ACHN (cell line): ENCODE measurements around the gene CORO7.
"Not testable (repeated sequence)": the region's sequence is repeated elsewhere in the genome, so short reads cannot be mapped to it uniquely, and the experiment has no call there.

Experiments
- DNase-seq: peaks from one replicate; pipeline ENCODE4 v3.0.0-alpha.2; 2015
- in situ Hi-C: cut with HindIII; loops from 2 replicates; pipeline ENCODE4 v1.10.0; 2017; ENCODE audit warnings: low sequenced_read_pairs, low pct_ligation_motif_present, low pct_unique_long_range_greater_than_20kb

CORO7 gene

DNA sequence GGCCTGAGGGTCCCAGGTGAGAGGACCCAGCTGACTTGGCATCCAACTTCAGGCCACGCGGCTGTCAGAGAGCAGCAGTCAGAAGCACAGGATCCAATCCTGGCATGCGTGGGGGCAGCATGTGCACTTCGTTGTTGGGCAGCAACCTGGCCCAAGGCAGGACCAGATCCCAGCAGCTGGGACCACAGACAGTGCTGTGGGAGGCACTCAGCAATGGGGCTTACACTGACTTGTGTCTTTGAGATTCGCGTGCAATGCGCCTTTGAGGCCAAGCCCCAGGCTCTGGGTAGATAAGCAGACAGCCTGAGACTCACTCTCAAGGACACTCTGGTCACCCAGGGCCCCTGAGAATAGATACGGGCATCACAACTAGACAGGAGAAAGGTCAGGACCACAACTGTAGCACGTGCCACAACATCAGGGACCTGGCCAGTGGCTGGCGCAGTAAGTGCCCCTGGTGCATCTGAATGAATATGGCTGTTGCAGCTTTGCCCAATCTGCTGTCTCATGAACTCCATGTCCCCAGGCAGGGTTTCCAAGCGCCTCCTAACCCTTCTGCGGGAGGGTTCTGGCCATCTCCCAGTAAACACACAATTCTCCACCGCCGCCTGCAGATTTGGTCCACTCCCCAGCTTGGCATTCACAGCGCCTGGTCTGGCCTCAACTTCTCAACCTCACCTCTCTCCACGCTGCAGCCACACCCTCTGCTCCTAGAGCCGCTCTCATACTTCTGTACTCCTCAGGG is 68.5 kb downstream of the CORO7 start:
- DNase-seq: no peak
- in situ Hi-C loops: no loop called here

GRCh38 chr16:4347010-4347409 is 69.4 kb downstream of the CORO7 start:
- in situ Hi-C loops: no loop called here

GRCh38 chr16:4345836-4346781 is 70.3 kb downstream of the CORO7 start:
- in situ Hi-C loops: no loop called here

More at GRCh38 chr16:4347010-4347409, 69.4 kb downstream of the CORO7 start:
- no peak for DNase-seq

GRCh38 chr16:4344983-4345835 is 71.2 kb downstream of the CORO7 start:
- DNase-seq: no peak
- in situ Hi-C loops: no loop called here

More at GRCh38 chr16:4345836-4346781, 70.3 kb downstream of the CORO7 start:
- no peak for DNase-seq

DNA sequence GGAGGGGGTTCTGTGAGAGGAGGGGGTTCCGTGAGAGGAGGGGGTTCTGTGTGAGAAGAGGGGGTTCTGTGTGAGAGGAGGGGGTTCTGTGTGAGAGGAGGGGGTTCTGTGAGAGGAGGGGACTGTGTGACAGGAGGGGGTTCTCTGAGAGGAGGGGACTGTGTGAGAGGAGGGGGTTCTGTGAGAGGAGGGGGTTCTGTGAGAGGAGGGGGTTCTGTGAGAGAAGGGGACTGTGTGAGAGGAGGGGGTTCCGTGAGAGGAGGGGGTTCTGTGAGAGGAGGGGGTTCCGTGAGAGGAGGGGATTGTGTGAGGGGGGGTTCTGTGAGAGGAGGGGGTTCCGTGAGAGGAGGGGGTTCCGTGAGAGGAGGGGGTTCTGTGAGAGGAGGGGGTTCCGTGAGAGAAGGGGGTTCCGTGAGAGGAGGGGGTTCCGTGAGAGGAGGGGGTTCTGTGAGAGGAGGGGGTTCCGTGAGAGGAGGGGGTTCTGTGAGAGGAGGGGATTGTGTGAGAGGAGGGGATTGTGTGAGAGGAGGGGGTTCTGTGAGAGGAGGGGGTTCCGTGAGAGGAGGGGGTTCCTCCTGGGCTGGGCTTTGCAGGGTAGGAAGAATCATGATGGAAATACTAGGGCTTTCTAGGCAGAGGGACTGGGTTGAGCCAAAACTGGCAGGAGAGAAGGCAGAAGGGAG is 72.0 kb downstream of the CORO7 start:
- in situ Hi-C loops, DNase-seq: not testable (repeated sequence)

DNA sequence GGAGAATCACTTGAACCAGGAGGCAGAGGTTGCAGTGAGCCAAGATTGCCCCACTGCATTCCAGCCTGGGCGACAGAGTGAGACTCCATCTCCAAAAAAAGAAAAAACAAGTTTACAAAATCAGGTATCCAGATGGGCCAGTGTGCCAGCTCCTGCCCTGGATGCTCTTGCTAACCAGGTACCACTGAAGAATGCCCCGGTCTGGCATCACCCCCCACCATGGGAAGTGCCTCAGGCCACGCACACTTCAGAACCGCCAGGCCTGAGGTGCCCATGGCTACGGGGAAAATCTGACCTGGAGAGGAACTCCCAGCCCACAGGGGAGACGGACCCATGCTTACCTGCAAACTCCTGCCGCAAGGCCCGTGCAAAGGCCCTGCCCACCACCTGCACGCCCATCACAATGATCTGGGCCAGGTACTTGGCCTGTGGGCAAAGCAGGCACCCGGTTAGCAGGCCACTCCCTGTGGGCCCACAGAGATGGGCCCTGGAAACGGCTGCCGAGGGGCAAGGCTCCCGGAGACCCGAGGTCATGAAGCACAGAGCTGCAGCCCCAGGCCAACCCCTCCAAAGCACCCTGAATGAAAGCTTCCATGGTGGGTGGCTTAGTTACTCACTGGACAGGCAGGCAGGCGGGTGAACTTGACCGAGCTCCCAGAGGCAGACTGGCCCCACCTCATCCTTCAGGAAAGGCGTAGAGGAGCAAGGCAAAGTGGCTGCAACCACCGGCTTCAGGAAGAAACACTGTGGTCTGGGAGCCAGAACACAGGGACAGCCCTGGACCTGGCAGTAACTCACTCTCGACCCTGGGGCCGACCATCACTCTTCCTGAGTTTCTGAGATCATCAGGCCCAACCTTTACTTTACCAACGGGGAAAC is 73.3 kb downstream of the CORO7 start:
- DNase-seq: no peak
- in situ Hi-C loops: no loop called here

GRCh38 chr16:4341250-4341649 is 75.1 kb downstream of the CORO7 start:
- no peak for DNase-seq
- in situ Hi-C loops: no loop called here

DNA sequence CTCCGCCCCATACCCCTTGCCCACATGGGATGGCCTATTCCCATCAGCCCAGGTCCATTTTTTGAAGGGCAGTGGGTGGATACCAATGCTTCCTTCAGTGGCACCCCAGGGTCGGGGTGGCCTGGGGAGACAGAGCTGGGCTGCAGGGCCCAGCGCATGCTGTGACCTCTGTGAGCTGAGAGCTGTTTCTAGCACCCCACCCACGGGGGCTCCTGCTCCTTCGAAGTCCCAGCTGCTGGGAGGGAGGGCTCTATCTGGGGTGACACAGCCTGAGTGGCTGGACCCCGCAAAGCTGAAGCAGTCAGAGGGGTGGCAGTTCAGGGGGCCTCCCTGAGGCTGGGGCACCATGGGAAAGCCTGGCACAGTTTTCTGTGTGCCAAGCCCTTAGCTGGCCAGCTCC is 76.0 kb downstream of the CORO7 start:
- no peak for DNase-seq
- in situ Hi-C loops: no loop called here

GRCh38 chr16:4339909-4340308 is 76.5 kb downstream of the CORO7 start:
- no peak for DNase-seq
- in situ Hi-C loops: no loop called here

- in situ Hi-C loops: no loop called here
- DNase-seq: no peak
Measured at GRCh38 chr16:4339455-4339854, 76.9 kb downstream of the CORO7 start.

DNA sequence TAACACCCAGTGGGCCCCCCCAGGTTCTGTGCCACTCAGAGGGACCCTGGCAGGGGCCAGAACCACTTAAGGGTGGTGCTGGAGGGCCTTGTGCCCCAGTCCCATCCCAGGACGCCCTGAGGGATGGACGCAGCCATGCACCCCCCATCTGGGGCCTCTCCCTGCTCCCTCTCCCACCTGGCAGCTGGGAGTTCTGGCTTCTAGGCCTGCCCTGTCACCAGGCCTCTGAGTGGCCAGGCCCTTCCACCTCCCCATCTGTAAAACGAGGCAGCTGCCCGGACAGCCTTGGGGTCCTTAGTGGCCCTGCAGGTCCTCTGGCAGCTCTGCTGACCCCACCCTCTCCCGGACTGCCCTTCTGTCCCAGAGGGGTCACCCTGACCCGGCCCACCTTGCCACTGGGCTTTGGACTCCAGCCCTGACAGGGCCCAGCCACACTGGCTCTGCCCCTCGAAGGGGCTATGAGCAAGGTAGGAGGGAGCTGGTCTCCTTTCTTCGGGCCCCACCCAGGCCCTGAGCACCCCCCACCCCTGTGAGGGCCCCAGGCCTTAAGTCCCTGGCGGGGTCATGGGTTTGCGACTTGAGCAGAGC is 77.6 kb downstream of the CORO7 start:
- in situ Hi-C loops: no loop called here
- no peak for DNase-seq

DNA sequence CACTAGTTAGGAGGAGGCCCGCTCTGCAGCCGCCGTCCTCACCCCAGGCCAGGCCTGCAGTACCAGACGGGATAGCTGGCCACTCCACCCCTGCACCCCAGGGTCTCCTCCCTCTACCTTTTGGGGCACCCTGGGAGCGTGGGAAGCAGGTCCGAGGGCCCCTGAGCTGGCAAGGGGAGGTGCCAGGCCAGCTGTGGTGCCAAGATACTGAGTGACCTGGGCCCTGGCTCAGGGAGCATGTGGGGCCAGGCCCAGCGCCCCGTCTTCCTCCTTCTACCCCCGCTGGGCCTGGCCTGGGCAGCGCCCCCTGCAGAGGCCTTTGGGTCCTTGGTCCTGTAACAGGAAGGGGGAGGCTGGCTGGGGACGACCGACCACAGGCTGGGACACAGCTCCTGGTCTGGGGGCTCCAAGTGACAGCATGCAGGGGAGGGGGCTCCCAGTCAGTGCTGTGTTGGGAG is 78.2 kb downstream of the CORO7 start:
- in situ Hi-C loops: no loop called here
- no peak for DNase-seq

DNA sequence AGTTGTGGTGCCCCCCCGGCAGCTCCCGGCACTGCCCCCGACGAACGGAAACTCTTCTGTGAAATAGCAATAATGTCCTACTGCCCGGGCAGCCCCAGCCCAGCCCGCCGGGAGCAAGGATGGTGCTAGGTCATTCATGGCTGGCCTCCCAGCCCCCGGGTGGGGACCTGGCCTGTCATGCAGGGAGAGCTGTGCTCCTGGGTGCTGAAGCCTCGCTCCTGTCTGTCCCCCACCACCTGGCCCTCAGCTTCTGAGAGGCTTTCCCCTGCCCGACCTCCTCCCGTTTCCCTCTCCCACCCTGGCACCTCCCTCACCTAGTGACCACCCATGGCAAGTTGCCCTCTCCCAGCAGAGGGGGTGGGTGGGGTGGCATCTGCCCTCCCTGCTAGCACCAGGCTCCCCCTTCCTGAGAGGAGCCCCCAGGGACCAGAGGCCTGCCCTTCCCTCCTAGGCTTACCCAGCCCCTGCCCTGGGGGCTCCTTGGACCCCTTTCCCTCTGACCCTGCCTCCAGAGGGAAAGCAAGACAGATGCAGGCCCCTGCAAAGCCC is 78.8 kb downstream of the CORO7 start:
- no peak for DNase-seq
- in situ Hi-C loops: no loop called here

- DNase-seq: no peak
- in situ Hi-C loops: no loop called here
Measured at GRCh38 chr16:4336701-4337539, 79.5 kb downstream of the CORO7 start.

- in situ Hi-C loops: no loop called here
- no peak for DNase-seq
Measured at GRCh38 chr16:4334724-4335495, 81.5 kb downstream of the CORO7 start.
